Skeletal muscle satellite cell (primary cell): ENCODE measurements around the gene ZNF341. TPM values are rescaled to one million over a fixed set of nuclear protein-coding genes. Genes with fewer than 3 reads are reported as not detected.

Experiments used
- H3K27me3 ChIP-seq: 2 replicates; pipeline ENCODE4 v1.7.0; 2013; ENCODE audit warnings: low read length; ENCODE audit not compliant: control insufficient read depth, insufficient read depth
- H3K36me3 ChIP-seq: 2 replicates; pipeline ENCODE4 v1.7.0; 2013; ENCODE audit warnings: mild to moderate bottlenecking, control low read depth, low read length; ENCODE audit not compliant: insufficient read depth
- H3K4me1 ChIP-seq: 2 replicates; pipeline ENCODE4 v1.7.0; 2013; ENCODE audit warnings: low read length; ENCODE audit not compliant: control insufficient read depth, insufficient read depth
- H3K4me2 ChIP-seq: 2 replicates; pipeline ENCODE4 v1.7.0; 2013; ENCODE audit warnings: mild to moderate bottlenecking, low read length
- H3K4me3 ChIP-seq: 2 replicates; pipeline ENCODE4 v1.7.0; 2013; ENCODE audit warnings: low read length
- H3K9ac ChIP-seq: 2 replicates; pipeline ENCODE4 v1.7.0; 2013; ENCODE audit warnings: mild to moderate bottlenecking, low read depth, low read length, moderate library complexity
- H3K9me3 ChIP-seq: replicated peaks from 2 replicates; pipeline ENCODE4 v1.7.0; 2013; ENCODE audit warnings: mild to moderate bottlenecking, control low read depth, low read length
- total RNA-seq: library from RNA; depleted of rRNA; stranded (reverse); fragments of >200 nt; gene quantifications from 2 replicates; pipeline ENCODE4 v1.2.3, GENCODE V29; 2012; rRNA removed

The ZNF341 gene
- total RNA-seq = 1.0 and 1.7 TPM in 2 replicates

DNA sequence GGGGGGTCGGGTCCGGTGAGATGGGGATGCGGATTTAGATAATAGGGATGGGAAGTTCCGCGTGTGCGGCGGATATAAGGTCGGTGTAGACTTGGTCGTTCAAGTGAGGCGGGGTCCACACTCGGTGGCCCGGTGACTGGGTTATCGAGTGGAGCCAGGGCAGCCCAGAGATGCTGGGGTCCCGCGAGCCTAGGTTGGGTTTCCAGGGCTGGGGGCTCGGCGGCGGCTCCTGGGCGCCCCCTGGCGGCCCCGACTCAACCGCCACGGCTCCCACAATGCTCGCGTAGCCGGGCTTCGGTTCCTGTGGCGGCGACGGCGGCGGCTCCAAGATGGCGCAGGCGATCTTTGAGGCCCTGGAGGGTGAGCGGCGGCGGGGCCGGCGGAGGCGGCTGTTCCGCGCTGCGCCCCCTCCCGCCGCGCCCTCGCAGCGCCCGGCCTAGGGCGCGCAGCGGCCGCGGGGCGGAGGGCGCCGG lies at the start of gene ZNF341:
TSS of gene ZNF341 (plus strand) at position 304 of the 473 bp plus-strand sequence. CDS start at position 330, 26 bp downstream.
- Histone ChIP-seq H3K36me3 (no peaks in the 10 kb centered on the region), H3K4me2 (peak within 1 kb of the TSS; percentile 92), H3K9me3 (no peaks in the 10 kb centered on the region), H3K4me3 (peak within 1 kb of the TSS; percentile 71), H3K4me1 (peaks cover 30% of the 10 kb centered on the region), H3K27me3 (peaks cover 4% of the 10 kb centered on the region), H3K9ac (peak within 1 kb of the TSS; percentile 79)

DNA sequence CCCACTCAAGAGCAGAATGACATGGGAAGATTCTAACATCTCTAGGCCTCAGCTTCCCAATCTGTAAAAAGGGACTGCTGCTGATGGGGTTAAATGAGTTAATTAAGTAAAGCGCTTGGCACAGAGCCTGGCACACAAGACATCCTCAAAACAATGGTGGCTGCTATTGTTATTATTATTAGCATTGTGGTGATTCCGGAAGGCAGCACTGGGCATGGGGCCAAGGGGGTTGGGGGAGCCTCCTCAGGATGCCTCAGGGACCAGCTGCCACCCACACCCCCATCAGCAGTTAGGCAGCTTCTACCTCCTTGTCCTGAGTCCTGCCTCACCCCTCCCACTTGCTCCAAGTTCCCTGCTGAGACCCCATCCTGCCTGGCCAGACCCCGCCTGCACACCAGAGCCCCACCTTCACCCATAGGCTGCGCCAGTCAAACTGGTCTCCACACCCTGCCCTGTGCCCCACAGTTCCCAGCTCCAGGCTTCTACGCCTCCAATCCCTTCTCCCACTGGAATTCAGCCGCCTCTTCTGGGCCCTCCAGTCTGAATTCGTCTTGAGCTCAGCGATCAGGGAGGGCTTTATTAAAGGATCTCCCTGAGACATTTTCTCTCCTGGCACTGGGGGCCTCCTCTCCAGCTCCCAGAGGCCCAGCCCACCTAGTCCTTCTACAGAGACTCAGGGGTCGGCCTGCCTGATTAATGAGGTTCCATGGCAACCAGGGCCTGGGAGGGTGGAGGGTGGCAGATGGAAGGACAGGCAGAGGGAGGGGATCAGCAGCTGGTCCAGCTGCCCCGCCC lies 47.1 kb upstream of the ZNF341 start:
- Histone ChIP-seq H3K9me3 (no peaks in the 10 kb centered on the region), H3K4me3 (peak overlapping the region; percentile 69), H3K27me3 (no peaks in the 10 kb centered on the region), H3K36me3 (peaks cover under 1% of the 10 kb centered on the region), H3K9ac (peak overlapping the region; percentile 74), H3K4me2 (peak overlapping the region; percentile 83), H3K4me1 (peaks cover 24% of the 10 kb centered on the region)

DNA sequence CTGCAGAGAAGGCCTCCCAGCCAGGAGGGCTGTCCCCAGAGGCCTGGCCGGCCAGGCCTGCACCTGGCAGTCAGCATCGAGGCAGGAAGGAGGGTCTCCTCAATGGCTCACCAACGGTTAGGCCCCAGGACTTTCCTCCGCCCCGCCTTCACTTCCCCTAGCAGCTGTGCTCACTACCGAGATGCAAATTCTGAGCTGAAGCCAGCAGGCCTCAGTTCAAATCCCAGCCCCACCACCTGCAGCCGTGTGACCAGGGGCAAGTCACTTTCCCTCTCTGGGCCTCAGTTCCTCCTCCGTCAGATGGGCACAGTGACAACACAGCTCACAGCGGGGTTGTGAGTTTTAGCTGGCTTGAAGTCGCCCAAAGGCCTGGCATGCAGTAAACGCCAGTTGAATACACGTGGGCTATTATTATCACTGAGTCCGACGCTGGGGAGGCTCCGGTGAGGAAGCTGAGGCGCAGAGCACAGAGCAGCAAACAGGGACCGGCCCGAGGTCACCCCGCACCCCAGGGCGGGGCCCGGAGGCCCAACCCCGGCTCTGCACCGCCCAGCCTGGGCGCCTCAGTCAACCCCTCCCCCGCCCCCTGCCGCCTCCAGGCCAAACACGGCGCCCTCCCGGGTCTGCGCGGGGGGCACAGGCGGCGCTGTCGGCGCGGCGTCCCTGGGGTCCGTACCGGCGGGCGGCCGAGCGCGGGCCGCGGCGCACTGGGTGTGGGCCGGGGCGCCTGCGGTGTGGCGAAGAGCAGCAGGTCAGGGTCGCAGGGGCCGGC lies 46.3 kb upstream of the ZNF341 start:
- Histone ChIP-seq H3K4me2 (peak overlapping the region; percentile 83), H3K9ac (peak overlapping the region; percentile 74), H3K4me1 (peaks cover 29% of the 10 kb centered on the region), H3K27me3 (no peaks in the 10 kb centered on the region), H3K36me3 (no peaks in the 10 kb centered on the region), H3K4me3 (peak overlapping the region; percentile 69), H3K9me3 (no peaks in the 10 kb centered on the region)

DNA sequence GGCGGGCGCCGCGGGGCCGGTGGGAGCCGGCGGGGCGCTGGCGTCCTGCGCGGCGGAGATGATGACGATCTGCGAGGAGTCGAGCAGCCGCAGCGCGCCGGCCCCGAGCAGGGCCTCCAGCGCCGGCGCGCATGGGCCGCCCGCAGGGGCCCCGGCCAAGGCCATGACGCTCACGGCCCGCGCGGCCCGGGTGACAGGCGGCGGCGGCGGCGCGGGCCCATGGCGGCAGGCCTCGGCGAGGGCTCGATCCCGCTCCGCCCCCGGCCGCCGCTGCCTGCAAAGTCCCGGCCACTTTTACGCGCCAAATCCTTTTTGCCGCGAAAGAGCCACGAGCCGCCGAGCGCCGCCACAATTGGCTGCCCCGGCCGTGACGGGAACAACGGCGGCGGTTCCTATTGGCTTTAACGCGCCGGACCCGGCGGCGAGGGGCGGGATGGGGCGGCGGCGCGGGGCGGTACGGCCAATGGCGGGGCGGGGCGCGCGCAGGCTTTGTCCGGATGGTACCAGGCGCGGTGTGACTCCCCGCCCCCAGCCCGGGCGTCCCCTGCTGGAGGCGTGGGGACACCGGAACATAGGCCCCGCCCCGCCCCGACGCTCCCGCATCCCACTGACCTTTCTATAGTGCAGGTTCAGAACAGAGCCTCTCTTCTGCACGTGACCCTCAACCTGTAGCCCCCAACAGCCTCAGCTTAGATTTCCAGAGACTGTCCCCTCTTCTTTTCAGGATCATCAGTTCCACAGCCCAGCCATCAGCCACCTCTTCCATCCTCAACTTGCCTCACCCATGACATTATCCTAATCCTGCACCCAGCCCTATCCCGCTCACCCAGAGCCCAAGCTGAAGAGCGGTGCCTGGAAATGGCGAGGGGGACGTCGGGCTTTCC lies 45.5 kb upstream of the ZNF341 start, which contains the start of gene E2F1:
TSS of gene E2F1 (minus strand) at position 286 of the 884 bp plus-strand sequence. CDS start at position 165, 121 bp downstream.
- Histone ChIP-seq H3K27me3 (no peaks in the 10 kb centered on the region), H3K4me1 (peaks cover 23% of the 10 kb centered on the region), H3K9me3 (no peaks in the 10 kb centered on the region), H3K9ac (peak within 1 kb of the TSS; percentile 74), H3K36me3 (no peaks in the 10 kb centered on the region), H3K4me3 (peak within 1 kb of the TSS; percentile 72), H3K4me2 (peak within 1 kb of the TSS; percentile 88)

DNA sequence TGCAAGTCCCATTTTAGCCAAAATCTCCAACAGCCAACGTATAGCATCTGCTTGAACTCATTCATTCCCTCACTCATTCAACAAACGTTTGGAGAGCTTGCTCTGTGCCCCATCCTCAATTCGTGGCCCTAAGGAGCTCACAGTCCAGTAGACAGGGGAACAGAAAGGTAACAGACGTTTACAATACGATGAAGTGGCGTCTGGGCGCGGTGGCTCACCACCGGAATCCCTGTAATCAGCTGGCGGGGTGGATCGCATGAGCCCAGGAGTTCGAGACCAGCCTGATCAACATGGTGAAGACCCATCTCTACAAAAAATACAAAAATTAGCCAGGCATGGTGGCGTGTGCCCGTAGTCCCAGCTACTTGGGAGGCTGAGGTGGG lies 44.8 kb upstream of the ZNF341 start:
- Histone ChIP-seq H3K9me3 (no peaks in the 10 kb centered on the region), H3K27me3 (no peaks in the 10 kb centered on the region), H3K4me2 (peak overlapping the region; percentile 88), H3K36me3 (no peaks in the 10 kb centered on the region), H3K4me1 (peaks cover 23% of the 10 kb centered on the region), H3K4me3 (peak overlapping the region; percentile 72), H3K9ac (no peak overlapping the region)

DNA sequence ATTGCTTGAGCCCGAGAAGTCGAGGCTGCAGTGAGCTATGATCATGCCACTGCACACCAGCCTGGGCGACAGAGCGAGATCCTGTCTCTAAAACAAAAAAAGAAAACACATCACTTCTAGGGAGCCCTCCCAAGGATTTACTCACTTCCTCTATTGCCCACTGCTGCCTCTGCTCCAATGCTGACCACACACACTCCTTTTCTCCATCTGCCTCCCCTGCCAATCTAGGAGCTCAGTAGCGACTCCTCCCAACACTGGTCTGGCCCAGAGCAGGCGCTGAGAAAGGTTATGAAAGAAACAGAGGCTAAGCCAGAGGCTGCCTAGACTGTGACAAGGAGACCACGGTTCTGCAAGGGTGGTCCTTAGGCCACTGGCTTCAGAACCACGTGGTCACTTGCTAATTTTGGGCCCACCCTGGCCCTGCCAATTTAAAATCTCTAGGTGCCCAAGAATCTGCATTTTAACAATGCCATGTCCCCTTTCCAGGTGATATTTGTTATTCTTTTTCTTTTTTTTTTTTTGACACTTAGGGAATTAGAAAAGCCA lies 44.4 kb upstream of the ZNF341 start:
- peaks cover 23% of the 10 kb centered on the region for H3K4me1 ChIP-seq
- H3K4me3 ChIP-seq = no peak overlapping the region
- H3K9ac ChIP-seq = no peak overlapping the region
- no peaks in the 10 kb centered on the region for H3K27me3 ChIP-seq
- no peaks in the 10 kb centered on the region for H3K9me3 ChIP-seq
- H3K36me3 ChIP-seq = no peaks in the 10 kb centered on the region
- no peak overlapping the region for H3K4me2 ChIP-seq

DNA sequence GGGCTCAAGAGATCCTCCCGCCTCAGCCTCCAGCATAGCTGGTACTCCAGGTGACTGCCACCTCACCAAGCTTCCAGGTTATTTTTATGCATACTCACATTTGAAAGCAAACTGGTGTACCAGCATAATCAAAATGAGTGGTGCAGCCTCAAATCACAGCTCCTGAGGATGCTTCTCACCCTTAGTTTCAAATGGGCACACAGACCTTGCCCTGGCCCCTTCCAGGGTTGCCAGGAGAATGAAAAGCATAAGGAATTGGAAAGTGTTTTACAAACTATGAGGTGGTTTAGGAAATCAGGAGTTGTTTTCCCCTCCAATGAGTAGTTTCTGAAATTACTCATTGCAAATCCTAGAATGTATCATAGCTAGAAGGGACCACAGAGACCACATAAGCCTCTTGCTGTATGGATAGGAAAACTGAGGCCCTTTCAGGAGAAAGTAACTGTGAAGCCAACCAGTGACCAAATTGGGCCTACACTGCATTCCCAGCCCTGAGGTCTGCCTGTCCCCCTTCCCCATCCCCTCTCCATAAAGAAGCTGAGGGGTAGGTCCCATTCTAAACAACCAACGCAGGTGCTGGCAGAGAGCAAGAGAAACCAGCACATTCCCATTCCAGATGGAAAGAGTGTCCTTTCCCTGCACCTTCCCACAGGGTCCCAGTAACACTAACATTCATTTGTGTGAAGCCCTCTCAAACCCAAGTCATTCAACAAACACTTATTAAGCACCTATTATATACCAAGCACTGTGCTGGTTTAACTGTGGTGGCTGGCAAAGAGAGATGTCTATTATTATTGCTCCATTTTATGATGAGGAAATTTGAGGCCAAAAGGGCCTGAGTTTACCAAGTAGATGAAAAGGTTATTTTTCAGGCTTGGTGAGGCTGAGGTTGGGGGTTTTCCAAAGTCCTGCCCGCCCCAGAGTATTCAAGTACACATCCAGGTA lies 43.5 kb upstream of the ZNF341 start:
- Histone ChIP-seq H3K4me2 (no peak overlapping the region), H3K36me3 (no peaks in the 10 kb centered on the region), H3K9ac (no peak overlapping the region), H3K4me3 (no peak overlapping the region), H3K4me1 (peaks cover 23% of the 10 kb centered on the region), H3K27me3 (no peaks in the 10 kb centered on the region), H3K9me3 (no peaks in the 10 kb centered on the region)

DNA sequence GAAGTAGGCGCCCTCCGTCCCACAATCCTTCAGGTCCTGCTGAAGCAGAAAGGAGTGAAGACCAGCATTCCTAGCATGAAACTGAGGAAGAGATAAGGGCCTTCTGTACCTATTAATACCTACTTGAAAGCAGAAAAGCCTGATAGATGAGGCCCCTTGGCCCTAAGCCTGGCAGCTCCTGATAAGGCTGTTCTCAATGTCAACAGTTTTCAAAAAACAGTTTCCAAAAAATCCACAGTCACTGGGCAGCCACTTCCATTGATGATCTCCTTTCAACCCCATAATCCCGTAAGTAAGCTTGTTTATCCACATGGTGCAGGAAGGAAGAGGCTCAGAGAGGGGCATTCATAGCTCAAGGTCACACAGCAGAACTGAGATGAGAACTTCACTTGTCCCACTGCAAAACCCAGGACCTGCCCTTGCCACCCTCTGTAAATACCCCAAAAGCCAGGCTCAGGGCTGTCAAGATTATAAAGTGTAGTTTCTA lies 42.8 kb upstream of the ZNF341 start:
- Histone ChIP-seq H3K36me3 (no peaks in the 10 kb centered on the region), H3K4me3 (no peak overlapping the region), H3K4me2 (no peak overlapping the region), H3K4me1 (peaks cover 23% of the 10 kb centered on the region), H3K9ac (no peak overlapping the region), H3K27me3 (no peaks in the 10 kb centered on the region), H3K9me3 (no peaks in the 10 kb centered on the region)

DNA sequence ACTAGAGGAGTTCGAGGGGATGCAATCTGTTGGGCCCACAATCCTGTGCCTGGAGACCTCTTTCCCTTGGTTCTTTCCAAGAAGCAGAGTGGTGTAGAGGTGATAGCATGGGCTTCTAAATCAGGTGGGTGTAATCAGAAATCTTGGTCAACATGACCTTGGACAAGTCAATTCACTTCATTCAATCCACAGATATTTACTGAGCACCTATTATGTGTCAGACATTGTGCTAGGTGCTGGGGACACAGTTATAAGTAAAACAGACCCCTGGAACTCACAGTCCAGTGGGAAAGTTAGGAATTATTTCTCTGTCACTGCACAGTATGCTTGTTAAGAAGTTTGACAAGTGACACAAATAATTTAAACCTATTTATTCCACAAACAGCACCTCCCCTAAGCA lies 42.3 kb upstream of the ZNF341 start:
- Histone ChIP-seq H3K9me3 (no peaks in the 10 kb centered on the region), H3K4me1 (peaks cover 21% of the 10 kb centered on the region), H3K9ac (no peak overlapping the region), H3K27me3 (no peaks in the 10 kb centered on the region), H3K4me3 (no peak overlapping the region), H3K4me2 (no peak overlapping the region), H3K36me3 (no peaks in the 10 kb centered on the region)

DNA sequence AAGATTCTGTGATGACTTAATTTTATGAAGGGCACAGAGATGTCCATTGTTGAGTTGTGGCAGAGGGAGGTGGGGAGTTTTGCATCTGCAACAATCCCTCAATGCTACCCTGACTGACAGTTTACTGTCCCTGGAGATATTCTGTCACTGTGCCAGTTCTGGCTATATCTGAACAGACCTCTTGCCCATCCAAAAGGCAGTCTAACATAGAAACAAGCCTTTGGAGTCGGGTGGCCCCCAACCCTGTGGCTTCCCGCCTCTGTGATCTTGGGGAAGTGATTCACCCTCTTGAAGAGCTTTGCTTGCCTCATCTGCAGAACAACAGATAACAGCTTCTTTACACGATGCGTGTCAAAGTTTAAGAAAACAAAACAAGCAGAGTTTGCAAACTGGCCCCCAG lies 41.8 kb upstream of the ZNF341 start:
- Histone ChIP-seq H3K36me3 (no peaks in the 10 kb centered on the region), H3K4me2 (no peak overlapping the region), H3K9ac (no peak overlapping the region), H3K4me3 (no peak overlapping the region), H3K4me1 (peaks cover 16% of the 10 kb centered on the region), H3K27me3 (no peaks in the 10 kb centered on the region), H3K9me3 (no peaks in the 10 kb centered on the region)
